ENCODE data around the gene ADM2. TPM values are rescaled to one million over a fixed set of nuclear protein-coding genes. Genes with fewer than 3 reads are reported as not detected.
"Not testable (repeated sequence)": the region's sequence is repeated elsewhere in the genome, so short reads cannot be mapped to it uniquely, and the experiment has no call there.

Gene ADM2
- total and polyA plus RNA-seq, 4 donors: 0.74 to 5.7 (median 2.7) TPM

- peaks cover 0 to 3% (median 0%) of the 10 kb centered on the region in 5 donors for H3K4me1 ChIP-seq (ENCODE audit: control insufficient read depth in 5 of 5, insufficient read depth in 5 of 5, low read length in 5 of 5)
- 90 to 94% methylated on average over 20 of the region's 20 CpGs for WGBS, 2 donors
- H3K4me3 ChIP-seq: no peak overlapping the region
- no peaks in the 10 kb centered on the region for H3K27me3 ChIP-seq (ENCODE audit: control insufficient read depth in 3 of 3, insufficient read depth in 3 of 3, low read length in 2 of 3)
- H3K9me3 ChIP-seq (ENCODE audit: control insufficient read depth in 4 of 4, insufficient read depth in 3 of 4, low read length in 3 of 4): no peaks in the 10 kb centered on the region
- H3K9ac ChIP-seq (ENCODE audit: insufficient read depth in 1 of 2, low read length in 2 of 2): no peak overlapping the region
- peaks cover 0 to 47% (median 17%) of the 10 kb centered on the region in 4 donors for H3K36me3 ChIP-seq (ENCODE audit: control insufficient read depth in 4 of 4, insufficient read depth in 4 of 4, low read length in 4 of 4)
- no peak for TF ChIP-seq CTCF (IDR thresholded peaks at IDR 0.05; ENCODE audit: control extremely low read depth, extremely low read depth)
- H3K27ac ChIP-seq (ENCODE audit: low read depth in 1 of 2, low read length in 1 of 2): no peak overlapping the region
- DNase-seq (no peak), ATAC-seq (ENCODE audit: insufficient read depth, low FRiP score) (no peak)
Measured at GRCh38 chr22:50517495-50518260, 36.3 kb downstream of the ADM2 start.

GRCh38 chr22:50518606-50519005, 37.3 kb downstream of the ADM2 start:
- TF ChIP-seq CTCF (IDR thresholded peaks at IDR 0.05; ENCODE audit: control extremely low read depth, extremely low read depth): no peak
- Histone ChIP-seq H3K36me3 (ENCODE audit: control insufficient read depth in 4 of 4, insufficient read depth in 4 of 4, low read length in 4 of 4) (peaks cover 0 to 57% (median 23%) of the 10 kb centered on the region in 4 donors), H3K27me3 (ENCODE audit: control insufficient read depth in 3 of 3, insufficient read depth in 3 of 3, low read length in 2 of 3) (no peaks in the 10 kb centered on the region), H3K27ac (ENCODE audit: low read depth in 1 of 2, low read length in 1 of 2) (no peak overlapping the region), H3K4me3 (no peak overlapping the region), H3K4me1 (ENCODE audit: control insufficient read depth in 5 of 5, insufficient read depth in 5 of 5, low read length in 5 of 5) (no peaks in the 10 kb centered on the region), H3K9me3 (ENCODE audit: control insufficient read depth in 4 of 4, insufficient read depth in 3 of 4, low read length in 3 of 4) (no peaks in the 10 kb centered on the region), H3K9ac (ENCODE audit: insufficient read depth in 1 of 2, low read length in 2 of 2) (no peak overlapping the region)
- ATAC-seq (ENCODE audit: insufficient read depth, low FRiP score) (no peak), DNase-seq (no peak)
- 95 to 99% methylated on average over 7 of the region's 7 CpGs for WGBS, 2 donors

- DNase-seq (no peak), ATAC-seq (ENCODE audit: insufficient read depth, low FRiP score) (no peak)
Measured at GRCh38 chr22:50519151-50519550, 37.8 kb downstream of the ADM2 start.

GRCh38 chr22:50520184-50520583, 38.8 kb downstream of the ADM2 start:
- not testable (repeated sequence) for H3K27me3 ChIP-seq (ENCODE audit: control insufficient read depth in 3 of 3, insufficient read depth in 3 of 3, low read length in 2 of 3); H3K27ac ChIP-seq (ENCODE audit: low read depth in 1 of 2, low read length in 1 of 2); DNase-seq; ATAC-seq (ENCODE audit: insufficient read depth, low FRiP score); H3K9me3 ChIP-seq (ENCODE audit: control insufficient read depth in 4 of 4, insufficient read depth in 3 of 4, low read length in 3 of 4); H3K4me3 ChIP-seq; H3K9ac ChIP-seq (ENCODE audit: insufficient read depth in 1 of 2, low read length in 2 of 2)
- Histone ChIP-seq H3K4me1 (ENCODE audit: control insufficient read depth in 5 of 5, insufficient read depth in 5 of 5, low read length in 5 of 5) (peaks cover 0 to 11% (median 4%) of the 10 kb centered on the region in 5 donors), H3K36me3 (ENCODE audit: control insufficient read depth in 4 of 4, insufficient read depth in 4 of 4, low read length in 4 of 4) (peaks cover 0 to 60% (median 27%) of the 10 kb centered on the region in 4 donors)
- 96 to 97% methylated on average over 8 of the region's 8 CpGs for WGBS, 2 donors

More at GRCh38 chr22:50519151-50519550, 37.8 kb downstream of the ADM2 start:
- WGBS, 2 donors: 96 to 98% methylated on average over 8 of the region's 8 CpGs
- peaks cover 0 to under 1% (median 0%) of the 10 kb centered on the region in 5 donors for H3K4me1 ChIP-seq (ENCODE audit: control insufficient read depth in 5 of 5, insufficient read depth in 5 of 5, low read length in 5 of 5)
- H3K27me3 ChIP-seq (ENCODE audit: control insufficient read depth in 3 of 3, insufficient read depth in 3 of 3, low read length in 2 of 3): no peaks in the 10 kb centered on the region
- no peak overlapping the region for H3K9ac ChIP-seq (ENCODE audit: insufficient read depth in 1 of 2, low read length in 2 of 2)
- H3K9me3 ChIP-seq (ENCODE audit: control insufficient read depth in 4 of 4, insufficient read depth in 3 of 4, low read length in 3 of 4): no peaks in the 10 kb centered on the region
- TF ChIP-seq CTCF (IDR thresholded peaks at IDR 0.05; ENCODE audit: control extremely low read depth, extremely low read depth): no peak
- H3K27ac ChIP-seq (ENCODE audit: low read depth in 1 of 2, low read length in 1 of 2): no peak overlapping the region
- H3K4me3 ChIP-seq: no peak overlapping the region
- peaks cover 0 to 60% (median 27%) of the 10 kb centered on the region in 4 donors for H3K36me3 ChIP-seq (ENCODE audit: control insufficient read depth in 4 of 4, insufficient read depth in 4 of 4, low read length in 4 of 4)
